GM12878 (cell line): ENCODE data around the gene AGTR2. TPM values are rescaled to one million over a fixed set of nuclear protein-coding genes. Genes with fewer than 3 reads are reported as not detected.

Source experiments
- ATAC-seq: fragments of 200-7000 bp; cut with Tn5 transposase; 3 replicates; pipeline ENCODE4 v1.9.1; 2020; ENCODE audit warnings: mild to moderate bottlenecking, moderate library complexity
- BruUV-seq: library from RNA; stranded (reverse); fragments of 400-500 nt; replicated peaks from 2 replicates; lab custom pipeline; 2021; lab: Mats Ljungman, UMichigan
- CTCF ChIA-PET: fragments of 300-600 bp; sonication (Branson Sonifier 250); formaldehyde crosslinking; extraction: SDS; loops from one replicate; lab custom pipeline; 2021; ENCODE audit warnings: inconsistent platforms; lab: Yijun Ruan, JAX
- POLR2A ChIA-PET: fragments of 350-600 bp; formaldehyde crosslinking; extraction: SDS; loops from one replicate; lab custom pipeline; 2021; ENCODE audit warnings: inconsistent platforms; lab: Charles Lee
- RAD21 ChIA-PET: fragments of 300-600 bp; sonication (Branson Sonifier 250); formaldehyde crosslinking; loops from one replicate; lab custom pipeline; 2023; ENCODE audit warnings: antibody characterized with exemption; ENCODE audit not compliant: unreplicated experiment; lab: Charles Lee
- SMC1A ChIA-PET: fragments of 300-600 bp; sonication (Branson Sonifier 250); formaldehyde crosslinking; loops from one replicate; lab custom pipeline; 2023; ENCODE audit not compliant: unreplicated experiment, uncharacterized antibody; lab: Charles Lee
- DNase-seq: peaks from one replicate; pipeline ENCODE4 v3.0.0-alpha.2; 2011; ENCODE audit warnings: low read depth, low spot score
- FAIRE-seq: peaks from 3 replicates; lab custom pipeline; 2011; peaks lifted over from hg19 to GRCh38; lab: Jason Lieb, UNC
- H2AFZ ChIP-seq: 2 replicates; pipeline ENCODE4 v1.6.0; 2011; ENCODE audit warnings: low read depth, low read length, control low read depth; ENCODE audit not compliant: control insufficient read depth
- H3K27ac ChIP-seq: 2 replicates; pipeline ENCODE4 v1.5.1; 2011; ENCODE audit warnings: control low read depth; ENCODE audit not compliant: control insufficient read depth, insufficient read depth
- H3K27me3 ChIP-seq, 2 experiments: replicated peaks in 1 of 2; 2 replicates each; pipeline versions ENCODE4 v1.6.0 to v1.6.1; 2011; ENCODE audit warnings: low read length in 1 of 2; ENCODE audit not compliant: control insufficient read depth in 2 of 2, insufficient read depth in 2 of 2
- H3K36me3 ChIP-seq, 2 experiments: 2 replicates each; pipeline ENCODE4 v1.5.1; 2011; ENCODE audit warnings: low read length in 1 of 2; ENCODE audit not compliant: control insufficient read depth in 2 of 2, insufficient read depth in 2 of 2
- H3K4me1 ChIP-seq: 2 replicates; pipeline ENCODE4 v1.6.1; 2011; ENCODE audit warnings: mild to moderate bottlenecking, low read length, moderate library complexity, mixed read lengths; ENCODE audit not compliant: control insufficient read depth, insufficient read depth
- H3K4me2 ChIP-seq: 2 replicates; pipeline ENCODE4 v1.6.0; 2011; ENCODE audit warnings: control low read depth; ENCODE audit not compliant: control insufficient read depth, insufficient read depth
- H3K4me3 ChIP-seq: fragments of 200-600 bp; sonication (generic); 2 replicates; pipeline ENCODE4 v1.5.1; 2016
- H3K79me2 ChIP-seq: 2 replicates; pipeline ENCODE4 v1.6.0; 2011; ENCODE audit warnings: low read length; ENCODE audit not compliant: control insufficient read depth, insufficient read depth
- H3K9ac ChIP-seq: 2 replicates; pipeline ENCODE4 v1.8.0; 2011; ENCODE audit warnings: low read length, control low read depth, mixed read lengths; ENCODE audit not compliant: control insufficient read depth, insufficient read depth
- H3K9me3 ChIP-seq: replicated peaks from 3 replicates; pipeline ENCODE4 v1.5.1; 2011; ENCODE audit warnings: mild to moderate bottlenecking, low read length; ENCODE audit not compliant: control insufficient read depth, insufficient read depth
- H4K20me1 ChIP-seq: 2 replicates; pipeline ENCODE4 v1.6.0; 2011; ENCODE audit not compliant: control insufficient read depth, insufficient read depth
- BCL11A ChIP-seq: IDR thresholded peaks from 2 replicates; pipeline ENCODE4 v1.6.1; 2011; ENCODE audit warnings: low read depth, low read length
- CBX3 ChIP-seq: fragments of 200-600 bp; sonication (generic); IDR thresholded peaks from 2 replicates; pipeline ENCODE4 v1.6.1; 2016; ENCODE audit warnings: low read depth, borderline replicate concordance
- DPF2 ChIP-seq: fragments of 450-650 bp; IDR thresholded peaks from 2 replicates; pipeline ENCODE4 v1.6.1; 2017; ENCODE audit warnings: mild to moderate bottlenecking
- EED ChIP-seq: sonication (generic); IDR thresholded peaks from 2 replicates; pipeline ENCODE4 v1.6.1; 2016; ENCODE audit warnings: antibody characterized with exemption, low read depth
- HDAC2 ChIP-seq: fragments of 200-600 bp; sonication (generic); IDR thresholded peaks from 2 replicates; pipeline ENCODE4 v1.6.1; 2017
- IKZF1 ChIP-seq: fragments of 450-650 bp; conservative IDR thresholded peaks from 2 replicates; pipeline ENCODE4 v1.6.1; 2017; ENCODE audit warnings: antibody characterized with exemption, mild to moderate bottlenecking
- RAD21 ChIP-seq: IDR thresholded peaks from 2 replicates; pipeline ENCODE4 v1.6.1; 2011; ENCODE audit warnings: mild to moderate bottlenecking, low read depth, low read length, moderate library complexity; ENCODE audit not compliant: insufficient read depth
- SMAD1 ChIP-seq: fragments of 450-650 bp; IDR thresholded peaks from 2 replicates; pipeline ENCODE4 v1.6.1; 2018; ENCODE audit warnings: mild to moderate bottlenecking, low read depth; ENCODE audit not compliant: partially characterized antibody
- SREBF1 ChIP-seq: IDR thresholded peaks from 2 replicates; pipeline ENCODE4 v1.6.1; 2012; ENCODE audit warnings: mild to moderate bottlenecking, low read length
- STAT1 ChIP-seq: fragments of 450-650 bp; conservative IDR thresholded peaks from 2 replicates; pipeline ENCODE4 v1.6.1; 2014; ENCODE audit warnings: antibody characterized with exemption, mild to moderate bottlenecking
- ZSCAN29 ChIP-seq: fragments of 450-650 bp; IDR thresholded peaks from 2 replicates; pipeline ENCODE4 v1.6.1; 2017; ENCODE audit warnings: mild to moderate bottlenecking, moderate library complexity
- in situ Hi-C: fragments of 300-500 bp; cut with MboI; formaldehyde crosslinking; loops from 9 replicates; pipeline ENCODE4 v1.14.3; 2018; ENCODE audit warnings: mixed read lengths
- intact Hi-C: fragments of 100-400 bp; cut with micrococcal nuclease; formaldehyde crosslinking; loops from one replicate; pipeline ENCODE4 v1.14.2; 2022; ENCODE audit not compliant: unreplicated experiment
- polyA plus RNA-seq, 11 experiments: library from polyadenylated mRNA; depleted of rRNA in 4 of 11; unstranded in 6 of 11; stranded (reverse) in 5 of 11; fragments of >200 nt; fragmentation: Nextera tagmentation in 4 of 11; fragmentation: Illumina TruSeq in 1 of 11; extraction: Ambion mirVana in 4 of 11; extraction: Trizol in 1 of 11; gene quantifications; 1 replicate in 1 of 11; 2 replicates in 10 of 11; pipeline versions ENCODE4 v1.2.1 to v1.2.3, GENCODE V29; 2011 to 2016; ENCODE audit warnings: inconsistent platforms in 2 of 11, missing spikeins in 2 of 11, low read depth in 1 of 11
- total RNA-seq, 4 experiments: library from RNA; depleted of rRNA in 3 of 4; stranded (reverse); fragments of >200 nt in 3 of 4; fragmentation: Illumina TruSeq in 1 of 4; extraction: Trizol in 1 of 4; gene quantifications; 2 replicates each; pipeline versions ENCODE4 v1.2.1 to v1.2.3, GENCODE V29; 2013 to 2021
- TF ChIP-seq, protein P1 (sequence below): IDR thresholded peaks from 2 replicates; pipeline ENCODE4 v1.6.1; 2011; ENCODE audit warnings: low read depth, low read length, improper control_type of control experiment, borderline replicate concordance
- TF ChIP-seq, protein P2 (sequence below): IDR thresholded peaks from 2 replicates; pipeline ENCODE4 v1.6.1; 2012; ENCODE audit warnings: low read depth, low read length, improper control_type of control experiment
- TF ChIP-seq, protein P3 (sequence below): fragments of 450-650 bp; IDR thresholded peaks from 2 replicates; pipeline ENCODE4 v1.6.1; 2016; ENCODE audit warnings: mild to moderate bottlenecking
- TF ChIP-seq, protein P4 (sequence below): fragments of 450-650 bp; formaldehyde crosslinking; IDR thresholded peaks from 2 replicates; pipeline ENCODE4 v1.4.0; 2022; ENCODE audit warnings: mild to moderate bottlenecking, moderate library complexity

The AGTR2 gene
- total and polyA plus RNA-seq, 10 of the 15 experiments (the other 5 are each of a cell fraction or from before 2014, with no cell fraction given), result 0.46 TPM; not detected in 9

DNA sequence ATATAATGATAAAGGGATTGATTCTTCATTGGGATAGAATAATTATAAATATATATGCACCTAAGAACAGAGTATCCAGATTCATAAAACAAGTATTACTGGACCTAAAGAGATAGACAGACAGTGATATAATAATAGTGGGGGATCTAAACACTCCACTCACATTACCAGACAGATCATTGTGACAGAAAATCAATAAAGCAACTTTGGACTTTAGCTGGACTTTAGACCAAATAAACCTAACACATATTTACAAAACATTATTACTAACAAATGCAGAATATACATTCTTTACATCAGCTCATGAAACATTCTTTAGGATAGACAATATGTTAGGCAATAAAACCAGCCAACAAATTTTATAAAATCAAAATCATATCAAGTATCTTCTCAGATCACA is 14.6 kb downstream of the AGTR2 start:
- Histone ChIP-seq H3K4me3 (no peak overlapping the region), H3K9me3 (no peaks in the 10 kb centered on the region; the same call in 2 of the 3 replicates), H3K27me3 (no peaks in the 10 kb centered on the region), H3K4me1 (no peaks in the 10 kb centered on the region), H3K27ac (no peak overlapping the region), H3K36me3 (no peaks in the 10 kb centered on the region), H3K4me2 (no peak overlapping the region), H4K20me1 (no peaks in the 10 kb centered on the region), H3K9ac (no peak overlapping the region), H3K79me2 (no peaks in the 10 kb centered on the region), H2AFZ (no peak overlapping the region)
- TF ChIP-seq, protein P1, sequence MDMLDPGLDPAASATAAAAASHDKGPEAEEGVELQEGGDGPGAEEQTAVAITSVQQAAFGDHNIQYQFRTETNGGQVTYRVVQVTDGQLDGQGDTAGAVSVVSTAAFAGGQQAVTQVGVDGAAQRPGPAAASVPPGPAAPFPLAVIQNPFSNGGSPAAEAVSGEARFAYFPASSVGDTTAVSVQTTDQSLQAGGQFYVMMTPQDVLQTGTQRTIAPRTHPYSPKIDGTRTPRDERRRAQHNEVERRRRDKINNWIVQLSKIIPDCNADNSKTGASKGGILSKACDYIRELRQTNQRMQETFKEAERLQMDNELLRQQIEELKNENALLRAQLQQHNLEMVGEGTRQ, result no peak
- TF ChIP-seq DPF2, result no peak
- no peak for TF ChIP-seq STAT1
- no peak for TF ChIP-seq BCL11A
- no peak for TF ChIP-seq EED
- TF ChIP-seq, protein P2, sequence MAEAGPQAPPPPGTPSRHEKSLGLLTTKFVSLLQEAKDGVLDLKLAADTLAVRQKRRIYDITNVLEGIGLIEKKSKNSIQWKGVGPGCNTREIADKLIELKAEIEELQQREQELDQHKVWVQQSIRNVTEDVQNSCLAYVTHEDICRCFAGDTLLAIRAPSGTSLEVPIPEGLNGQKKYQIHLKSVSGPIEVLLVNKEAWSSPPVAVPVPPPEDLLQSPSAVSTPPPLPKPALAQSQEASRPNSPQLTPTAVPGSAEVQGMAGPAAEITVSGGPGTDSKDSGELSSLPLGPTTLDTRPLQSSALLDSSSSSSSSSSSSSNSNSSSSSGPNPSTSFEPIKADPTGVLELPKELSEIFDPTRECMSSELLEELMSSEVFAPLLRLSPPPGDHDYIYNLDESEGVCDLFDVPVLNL, result no peak
- no peak for TF ChIP-seq SREBF1
- TF ChIP-seq HDAC2, result no peak
- TF ChIP-seq, protein P3, sequence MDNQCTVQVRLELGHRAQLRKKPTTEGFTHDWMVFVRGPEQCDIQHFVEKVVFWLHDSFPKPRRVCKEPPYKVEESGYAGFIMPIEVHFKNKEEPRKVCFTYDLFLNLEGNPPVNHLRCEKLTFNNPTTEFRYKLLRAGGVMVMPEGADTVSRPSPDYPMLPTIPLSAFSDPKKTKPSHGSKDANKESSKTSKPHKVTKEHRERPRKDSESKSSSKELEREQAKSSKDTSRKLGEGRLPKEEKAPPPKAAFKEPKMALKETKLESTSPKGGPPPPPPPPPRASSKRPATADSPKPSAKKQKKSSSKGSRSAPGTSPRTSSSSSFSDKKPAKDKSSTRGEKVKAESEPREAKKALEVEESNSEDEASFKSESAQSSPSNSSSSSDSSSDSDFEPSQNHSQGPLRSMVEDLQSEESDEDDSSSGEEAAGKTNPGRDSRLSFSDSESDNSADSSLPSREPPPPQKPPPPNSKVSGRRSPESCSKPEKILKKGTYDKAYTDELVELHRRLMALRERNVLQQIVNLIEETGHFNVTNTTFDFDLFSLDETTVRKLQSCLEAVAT, result no peak
- TF ChIP-seq ZSCAN29, result no peak
- no peak for TF ChIP-seq RAD21
- TF ChIP-seq SMAD1, result no peak
- TF ChIP-seq, protein P4, sequence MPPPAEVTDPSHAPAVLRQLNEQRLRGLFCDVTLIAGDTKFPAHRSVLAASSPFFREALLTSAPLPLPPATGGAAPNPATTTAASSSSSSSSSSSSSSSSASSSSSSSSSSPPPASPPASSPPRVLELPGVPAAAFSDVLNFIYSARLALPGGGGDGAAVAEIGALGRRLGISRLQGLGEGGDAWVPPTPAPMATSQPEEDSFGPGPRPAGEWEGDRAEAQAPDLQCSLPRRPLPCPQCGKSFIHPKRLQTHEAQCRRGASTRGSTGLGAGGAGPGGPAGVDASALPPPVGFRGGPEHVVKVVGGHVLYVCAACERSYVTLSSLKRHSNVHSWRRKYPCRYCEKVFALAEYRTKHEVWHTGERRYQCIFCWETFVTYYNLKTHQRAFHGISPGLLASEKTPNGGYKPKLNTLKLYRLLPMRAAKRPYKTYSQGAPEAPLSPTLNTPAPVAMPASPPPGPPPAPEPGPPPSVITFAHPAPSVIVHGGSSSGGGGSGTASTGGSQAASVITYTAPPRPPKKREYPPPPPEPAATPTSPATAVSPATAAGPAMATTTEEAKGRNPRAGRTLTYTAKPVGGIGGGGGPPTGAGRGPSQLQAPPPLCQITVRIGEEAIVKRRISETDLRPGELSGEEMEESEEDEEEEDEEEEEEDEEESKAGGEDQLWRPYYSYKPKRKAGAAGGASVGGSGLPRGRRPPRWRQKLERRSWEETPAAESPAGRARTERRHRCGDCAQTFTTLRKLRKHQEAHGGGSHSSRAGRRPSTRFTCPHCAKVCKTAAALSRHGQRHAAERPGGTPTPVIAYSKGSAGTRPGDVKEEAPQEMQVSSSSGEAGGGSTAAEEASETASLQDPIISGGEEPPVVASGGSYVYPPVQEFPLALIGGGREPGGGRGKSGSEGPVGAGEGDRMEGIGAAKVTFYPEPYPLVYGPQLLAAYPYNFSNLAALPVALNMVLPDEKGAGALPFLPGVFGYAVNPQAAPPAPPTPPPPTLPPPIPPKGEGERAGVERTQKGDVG (CRISPR knock-in tag), result no peak
- no peak for TF ChIP-seq IKZF1
- no peak for TF ChIP-seq CBX3
- in situ Hi-C loops (no loop called here), intact Hi-C loops (no loop called here)
- ChIA-PET POLR2A (no interaction called here), CTCF (interaction anchor here (1.9 kb wide), 1 partner anchor 13 kb away, joined by 7 read pairs; no protein-coding TSS in a partner anchor), RAD21 (no interaction called here), SMC1A (interaction anchor here (1.4 kb wide), 1 partner anchor 13 kb away, joined by 4 read pairs; no protein-coding TSS in a partner anchor)
- DNase-seq, result no peak
- FAIRE-seq, result no peak
- no peak for ATAC-seq
- no TSS peak for BruUV-seq
